ENCODE data around the gene PALLD. TPM values are rescaled to one million over a fixed set of nuclear protein-coding genes. Genes with fewer than 3 reads are reported as not detected.

PALLD gene
- total RNA-seq, 1 donor from 2014 or later, result 45.6 TPM

DNA sequence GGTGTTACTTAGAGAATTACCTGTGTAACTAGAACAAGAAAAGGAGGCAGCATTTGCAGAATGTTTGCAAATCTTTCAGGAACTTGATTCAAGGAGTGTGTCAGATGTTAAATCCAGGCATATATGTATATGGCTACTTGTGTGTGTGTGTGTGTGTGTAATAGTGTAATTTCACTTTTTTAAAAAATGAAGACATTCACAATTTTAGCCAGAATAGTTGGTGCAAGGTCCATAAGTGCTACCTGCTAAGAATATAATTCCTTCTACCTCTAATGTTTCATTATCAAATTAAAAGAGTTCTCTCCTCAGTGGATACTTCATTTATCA lies 158.0 kb downstream of the PALLD start:
- TF ChIP-seq CTCF (conservative IDR thresholded peaks at IDR 0.05; ENCODE audit: low read depth, low read length), result no peak
- no peak overlapping the region for H3K4me3 ChIP-seq (ENCODE audit: low read depth, low read length)

GRCh38 chr4:168655182-168655581 lies 158.3 kb downstream of the PALLD start:
- no peak for DNase-seq (ENCODE audit: low read depth)
- no peak for TF ChIP-seq CTCF (conservative IDR thresholded peaks at IDR 0.05; ENCODE audit: low read depth, low read length)
- no peak overlapping the region for H3K4me3 ChIP-seq (ENCODE audit: low read depth, low read length)

More for the DNA sequence above, 158.0 kb downstream of the PALLD start:
- DNase-seq (ENCODE audit: low read depth), result no peak

DNA sequence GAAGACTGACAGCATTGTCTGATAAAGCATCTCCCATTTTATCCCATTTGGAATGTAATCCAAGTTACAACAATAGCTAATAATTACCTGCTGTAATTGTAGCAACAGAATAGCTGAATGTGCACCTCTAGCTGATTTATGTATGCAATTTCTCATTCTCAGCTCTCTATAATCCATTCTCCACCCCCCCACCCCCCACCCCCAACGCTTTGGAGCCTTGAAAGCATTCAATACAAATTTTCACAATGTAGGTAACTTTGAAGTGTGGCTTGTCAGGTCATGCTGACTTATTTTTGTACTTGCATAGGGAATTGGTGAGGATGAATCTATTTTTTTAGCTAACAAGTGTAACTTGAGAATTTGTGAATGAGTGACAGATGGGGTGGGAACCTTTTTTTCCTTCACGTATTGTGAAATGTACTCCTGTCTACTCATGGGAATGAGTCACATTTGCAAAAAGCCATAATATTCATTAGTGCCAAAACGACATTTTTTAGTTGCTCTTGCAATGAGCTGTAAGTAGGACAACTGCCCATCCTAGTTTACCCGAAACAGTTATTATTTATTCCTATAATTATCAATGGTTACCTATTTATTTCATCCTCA lies 159.3 kb downstream of the PALLD start:
- TF ChIP-seq CTCF (conservative IDR thresholded peaks at IDR 0.05; ENCODE audit: low read depth, low read length), result no peak
- H3K4me3 ChIP-seq (ENCODE audit: low read depth, low read length), result no peak overlapping the region
- DNase-seq (ENCODE audit: low read depth), result peak; percentile 67

DNA sequence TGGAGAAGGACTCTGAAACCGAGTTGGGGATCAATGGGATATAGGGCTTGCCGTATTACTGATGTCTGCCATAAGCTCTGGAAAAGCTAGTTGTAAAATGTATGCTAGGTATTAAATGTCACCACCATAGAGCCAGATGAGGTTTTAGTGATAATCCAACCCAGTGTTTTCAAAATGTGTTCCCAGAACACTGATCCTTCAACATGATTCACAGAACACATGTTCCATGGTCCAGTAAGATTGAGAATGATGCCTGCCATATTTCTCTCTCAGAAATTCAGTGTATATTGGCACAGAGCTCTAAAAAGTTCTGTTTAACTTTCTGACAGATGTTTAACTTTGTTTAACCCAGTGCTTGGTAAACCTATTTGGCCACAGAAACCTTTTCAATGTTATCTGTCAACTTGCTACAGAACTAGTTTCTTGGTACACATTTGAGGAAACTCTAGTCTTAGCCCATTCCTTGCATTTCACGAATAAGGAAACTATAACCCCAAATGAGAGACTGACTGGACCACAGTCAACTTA lies 160.2 kb downstream of the PALLD start:
- DNase-seq (ENCODE audit: low read depth), result no peak
- no peak overlapping the region for H3K4me3 ChIP-seq (ENCODE audit: low read depth, low read length)
- TF ChIP-seq CTCF (conservative IDR thresholded peaks at IDR 0.05; ENCODE audit: low read depth, low read length), result no peak

GRCh38 chr4:168658751-168659150 lies 161.9 kb downstream of the PALLD start:
- TF ChIP-seq CTCF (conservative IDR thresholded peaks at IDR 0.05; ENCODE audit: low read depth, low read length), result no peak
- DNase-seq (ENCODE audit: low read depth), result no peak
- no peak overlapping the region for H3K4me3 ChIP-seq (ENCODE audit: low read depth, low read length)

GRCh38 chr4:168659741-168660465 lies 163.1 kb downstream of the PALLD start:
- no peak for DNase-seq (ENCODE audit: low read depth)
- H3K4me3 ChIP-seq (ENCODE audit: low read depth, low read length), result no peak overlapping the region
- TF ChIP-seq CTCF (conservative IDR thresholded peaks at IDR 0.05; ENCODE audit: low read depth, low read length), result no peak

Data from epithelial cell of proximal tubule (primary cell).